PFSK-1 (cell line): ENCODE results near the gene ARHGAP6.

ENCODE experiments used
- SIN3A ChIP-seq: IDR thresholded peaks from 2 replicates; pipeline ENCODE4 v1.6.1; 2012; ENCODE audit warnings: mild to moderate bottlenecking, low read length, moderate library complexity, borderline replicate concordance; ENCODE audit not compliant: insufficient read depth
- TF ChIP-seq, protein P1 (sequence below), 2 experiments: IDR thresholded peaks; 2 replicates each; pipeline versions ENCODE4 v1.6.1 to v1.8.0; 2011 to 2012; ENCODE audit warnings: low read depth in 2 of 2, low read length in 2 of 2, control low read depth in 1 of 2, inconsistent platforms in 1 of 2, mild to moderate bottlenecking in 1 of 2, moderate library complexity in 1 of 2; ENCODE audit not compliant: insufficient read depth in 1 of 2

- TF ChIP-seq, protein P1, sequence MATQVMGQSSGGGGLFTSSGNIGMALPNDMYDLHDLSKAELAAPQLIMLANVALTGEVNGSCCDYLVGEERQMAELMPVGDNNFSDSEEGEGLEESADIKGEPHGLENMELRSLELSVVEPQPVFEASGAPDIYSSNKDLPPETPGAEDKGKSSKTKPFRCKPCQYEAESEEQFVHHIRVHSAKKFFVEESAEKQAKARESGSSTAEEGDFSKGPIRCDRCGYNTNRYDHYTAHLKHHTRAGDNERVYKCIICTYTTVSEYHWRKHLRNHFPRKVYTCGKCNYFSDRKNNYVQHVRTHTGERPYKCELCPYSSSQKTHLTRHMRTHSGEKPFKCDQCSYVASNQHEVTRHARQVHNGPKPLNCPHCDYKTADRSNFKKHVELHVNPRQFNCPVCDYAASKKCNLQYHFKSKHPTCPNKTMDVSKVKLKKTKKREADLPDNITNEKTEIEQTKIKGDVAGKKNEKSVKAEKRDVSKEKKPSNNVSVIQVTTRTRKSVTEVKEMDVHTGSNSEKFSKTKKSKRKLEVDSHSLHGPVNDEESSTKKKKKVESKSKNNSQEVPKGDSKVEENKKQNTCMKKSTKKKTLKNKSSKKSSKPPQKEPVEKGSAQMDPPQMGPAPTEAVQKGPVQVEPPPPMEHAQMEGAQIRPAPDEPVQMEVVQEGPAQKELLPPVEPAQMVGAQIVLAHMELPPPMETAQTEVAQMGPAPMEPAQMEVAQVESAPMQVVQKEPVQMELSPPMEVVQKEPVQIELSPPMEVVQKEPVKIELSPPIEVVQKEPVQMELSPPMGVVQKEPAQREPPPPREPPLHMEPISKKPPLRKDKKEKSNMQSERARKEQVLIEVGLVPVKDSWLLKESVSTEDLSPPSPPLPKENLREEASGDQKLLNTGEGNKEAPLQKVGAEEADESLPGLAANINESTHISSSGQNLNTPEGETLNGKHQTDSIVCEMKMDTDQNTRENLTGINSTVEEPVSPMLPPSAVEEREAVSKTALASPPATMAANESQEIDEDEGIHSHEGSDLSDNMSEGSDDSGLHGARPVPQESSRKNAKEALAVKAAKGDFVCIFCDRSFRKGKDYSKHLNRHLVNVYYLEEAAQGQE (IDR thresholded peaks at IDR 0.05; ENCODE audit: insufficient read depth in 1 of 2, low read depth in 2 of 2, low read length in 2 of 2): no peak
- TF ChIP-seq SIN3A: no peak
These were observed 354.0 kb downstream of the ARHGAP6 start for GRCh38 chrX:11311706-11312105.
